Activated T-cell treated with anti-CD3 and anti-CD28 coated beads, Interleukin-2, amount 50 U/mL, for 1 hour (primary cell): Measurements from ENCODE around the gene CES3.
"Not testable (repeated sequence)": the region's sequence is repeated elsewhere in the genome, so short reads cannot be mapped to it uniquely, and the experiment has no call there.

Experiments
- DNase-seq: peaks from one replicate; pipeline ENCODE4 v3.0.0-alpha.2; 2020

The CES3 gene

GRCh38 chr16:66947302-66948065, 13.6 kb upstream of the CES3 start:
- DNase-seq = peak; percentile 87

- peak; percentile 36 for DNase-seq
Observed at GRCh38 chr16:66948134-66948836, 12.8 kb upstream of the CES3 start.

GRCh38 chr16:66948837-66949225, 12.2 kb upstream of the CES3 start:
- DNase-seq = no peak

- no peak for DNase-seq
Observed at GRCh38 chr16:66949472-66949871, 11.6 kb upstream of the CES3 start.

GRCh38 chr16:66950437-66950836, 10.6 kb upstream of the CES3 start:
- DNase-seq = no peak

DNA sequence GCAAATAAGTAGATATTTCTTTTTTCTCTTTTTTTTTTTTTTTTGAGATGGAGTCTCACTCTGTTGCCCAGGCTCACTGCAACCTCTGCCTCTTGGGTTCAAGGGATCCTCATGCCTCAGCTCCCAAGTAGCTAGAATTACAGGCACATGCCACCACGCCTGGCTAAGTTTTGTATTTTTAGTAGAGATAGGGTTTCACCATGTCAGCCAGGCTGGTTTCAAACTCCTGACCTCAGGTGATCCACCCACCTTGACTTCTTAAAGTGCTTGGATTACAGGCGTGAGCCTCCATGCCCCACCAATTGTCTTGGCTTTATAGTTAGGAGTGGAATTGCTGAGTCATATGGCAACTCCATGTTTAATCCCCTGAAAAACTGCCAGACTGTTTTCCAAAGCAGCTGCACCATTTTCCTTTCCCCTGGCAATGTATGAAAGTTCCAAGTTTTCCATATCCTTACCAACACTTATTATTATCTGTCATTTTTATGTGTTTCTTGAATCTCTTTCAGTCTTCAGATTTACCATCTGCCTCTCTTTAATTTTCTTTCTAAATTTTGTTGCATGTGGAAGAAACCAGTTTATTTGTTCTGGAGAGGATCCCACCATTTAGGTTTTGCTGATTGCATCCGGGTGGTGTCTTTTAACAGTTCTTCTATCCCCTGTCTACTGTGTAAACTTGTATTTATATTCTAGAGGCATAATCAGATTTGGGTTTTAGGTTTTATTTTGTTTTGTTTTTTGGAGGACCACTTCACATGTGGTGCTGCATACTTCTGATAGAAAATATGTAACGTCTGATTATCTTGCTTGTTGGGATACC, 9.9 kb upstream of the CES3 start:
- no peak for DNase-seq

DNA sequence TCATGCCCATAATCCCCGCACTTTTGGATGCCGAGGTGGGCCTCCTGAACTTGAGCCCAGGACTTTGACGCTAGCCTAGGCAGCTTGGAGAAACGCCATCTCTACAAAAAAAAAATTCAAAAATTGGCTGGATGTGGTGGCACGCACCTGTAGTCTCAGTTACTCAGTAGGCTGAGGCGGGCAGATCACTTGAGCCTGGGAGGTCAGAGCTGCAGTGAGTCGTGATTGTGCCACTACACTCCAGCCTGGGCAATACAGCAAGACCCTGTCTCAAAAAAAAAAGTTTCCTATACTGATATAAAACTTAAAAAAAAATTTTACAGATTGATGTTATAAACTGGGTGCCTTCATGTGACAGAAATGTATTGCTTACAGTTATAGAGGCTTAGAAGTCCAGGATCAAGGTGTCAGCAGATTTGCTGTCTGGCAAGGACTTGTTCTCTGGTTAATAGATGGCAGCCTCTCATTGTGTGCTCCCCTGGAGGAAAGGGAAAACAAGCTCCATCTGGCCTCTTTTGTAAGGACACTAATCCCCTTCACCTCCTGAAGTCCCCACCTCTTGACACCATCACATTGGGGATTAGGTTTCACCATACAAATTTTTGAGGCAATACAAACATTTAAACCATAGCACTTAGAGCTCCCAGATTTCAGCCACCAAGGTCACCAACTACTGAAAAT, 8.5 kb upstream of the CES3 start:
- DNase-seq = no peak

GRCh38 chr16:66953462-66954096, 7.5 kb upstream of the CES3 start:
- DNase-seq = no peak

- DNase-seq = peak; percentile 79
Observed at GRCh38 chr16:66954097-66954659, 6.9 kb upstream of the CES3 start.

DNA sequence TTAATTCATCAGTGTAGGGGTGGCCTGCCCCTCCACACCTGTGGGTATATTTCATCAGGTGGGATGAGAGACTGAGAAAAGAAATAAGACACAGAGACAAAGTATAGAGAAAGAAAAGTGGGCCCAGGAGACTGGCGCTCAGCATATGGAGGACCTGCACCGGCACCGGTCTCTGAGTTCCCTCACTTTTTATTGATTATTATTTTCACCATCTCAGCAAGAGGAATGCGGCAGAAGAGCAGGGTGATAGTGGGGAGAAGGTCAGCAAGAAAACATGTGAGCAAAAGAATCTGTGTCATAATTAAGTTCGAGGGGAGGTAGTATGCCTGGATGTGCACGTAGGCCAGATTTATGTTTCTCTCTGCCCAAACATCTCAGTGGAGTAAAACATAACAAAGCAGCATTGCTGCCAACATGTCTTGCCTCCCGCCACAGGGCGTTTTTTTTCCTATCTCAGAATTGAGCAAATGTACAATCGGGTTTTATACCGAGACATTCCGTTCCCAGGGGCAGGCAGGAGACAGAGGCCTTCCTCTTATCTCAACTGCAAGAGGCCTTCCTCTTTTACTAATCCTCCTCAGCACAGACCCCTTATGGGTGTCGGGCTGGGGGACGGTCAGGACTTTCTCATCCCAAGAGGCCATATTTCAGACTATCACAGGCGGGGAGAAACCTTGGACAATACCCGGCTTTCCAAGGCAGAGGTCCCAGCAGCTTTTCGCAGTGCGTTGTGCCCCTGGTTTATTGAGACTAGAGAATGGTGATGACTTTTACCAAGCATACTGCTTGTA, 5.5 kb upstream of the CES3 start:
- not testable (repeated sequence) for DNase-seq

- DNase-seq = not testable (repeated sequence)
Observed at GRCh38 chr16:66956154-66956457, 5.0 kb upstream of the CES3 start.

DNA sequence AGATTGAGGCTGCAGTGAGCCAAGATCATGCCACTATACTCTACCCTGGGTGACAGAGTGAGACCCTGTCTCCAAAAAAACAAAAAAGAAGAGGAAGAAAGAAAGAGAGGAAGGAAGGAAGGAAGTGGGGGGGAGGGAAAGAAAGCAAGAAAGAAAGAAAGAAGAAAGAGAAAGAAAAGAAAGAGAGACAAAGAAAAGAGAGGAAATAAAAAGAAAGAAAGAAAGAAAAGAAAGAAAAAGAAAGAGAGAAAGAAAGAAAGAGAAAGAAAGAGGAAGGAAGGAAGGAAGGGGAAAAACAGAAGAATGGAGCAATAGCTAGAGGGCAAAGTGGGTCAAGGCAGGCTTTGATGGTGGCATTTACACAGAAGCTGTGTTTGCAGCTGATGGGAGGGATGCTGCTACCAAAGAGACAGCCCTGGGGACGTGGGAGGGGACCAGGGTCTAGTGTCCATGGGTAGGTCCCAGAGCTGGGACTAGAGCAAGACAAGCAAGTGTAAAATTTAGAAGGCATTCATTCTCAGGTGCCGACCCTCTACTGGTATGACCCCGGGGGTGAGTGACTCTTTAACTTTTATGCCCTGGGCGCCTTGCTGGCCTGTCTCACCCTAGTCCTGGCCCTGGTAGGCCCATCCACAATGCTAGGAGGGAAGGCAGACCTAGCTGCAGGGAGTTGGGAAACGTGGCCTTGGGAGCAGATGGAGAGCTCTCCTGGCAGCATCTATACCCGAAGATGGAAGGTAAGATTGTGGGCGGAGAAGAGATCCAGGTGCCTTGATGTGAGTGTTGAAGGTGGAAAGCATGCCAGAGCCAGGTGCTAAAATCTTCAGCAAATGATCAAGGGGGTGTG, 2.0 kb upstream of the CES3 start:
- no peak for DNase-seq

DNA sequence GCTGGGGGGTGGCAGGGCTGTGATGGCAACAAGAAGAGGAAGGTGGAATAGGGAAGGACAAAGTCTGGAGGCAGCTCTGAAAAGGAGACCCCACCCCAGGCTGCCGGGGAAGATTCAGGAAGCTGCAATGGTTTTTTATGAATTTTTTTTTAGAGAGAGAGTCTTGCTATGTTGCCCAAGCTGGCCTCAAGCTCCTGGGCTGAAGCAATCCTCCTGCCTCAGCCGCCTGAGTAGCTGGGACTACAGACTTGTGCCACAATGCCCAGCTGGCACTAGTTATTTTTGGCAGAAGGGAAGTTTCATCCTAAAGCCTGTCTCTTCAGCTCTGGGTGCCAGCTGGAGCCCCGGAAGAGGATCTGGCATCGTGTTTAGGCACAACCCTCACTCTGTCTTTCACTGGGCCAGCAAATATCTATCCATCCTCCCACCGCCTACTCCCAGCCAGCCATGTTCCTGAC, 1.3 kb upstream of the CES3 start:
- DNase-seq = no peak

GRCh38 chr16:66960270-66960669, 796 bp upstream of the CES3 start:
- DNase-seq = no peak

GRCh38 chr16:66961914-66962313, 848 bp downstream of the CES3 start:
- DNase-seq = no peak

DNA sequence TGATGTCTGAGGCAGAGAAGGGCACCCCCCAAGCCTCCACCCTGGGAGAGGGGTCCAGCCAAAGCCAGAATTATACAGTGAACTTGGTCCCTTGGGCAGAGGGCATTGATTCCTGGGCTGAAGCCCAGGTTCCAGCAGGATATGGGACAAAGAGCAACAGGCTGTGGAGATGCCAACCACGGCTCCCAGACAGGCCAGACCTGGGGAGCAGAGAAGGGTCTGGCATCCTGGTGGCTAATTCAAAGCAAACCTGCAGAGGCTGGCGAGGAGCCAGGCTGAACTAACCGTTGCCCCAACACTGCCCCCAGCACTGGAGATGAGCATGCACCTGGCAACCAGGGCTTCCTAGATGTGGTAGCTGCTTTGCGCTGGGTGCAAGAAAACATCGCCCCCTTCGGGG, 3.0 kb downstream of the CES3 start:
- DNase-seq = no peak

- DNase-seq = no peak
Observed at GRCh38 chr16:66968847-66969246, 7.8 kb downstream of the CES3 start.

- DNase-seq = no peak
Observed at GRCh38 chr16:66970775-66971720, 10.0 kb downstream of the CES3 start.

GRCh38 chr16:66972983-66973382, 11.9 kb downstream of the CES3 start:
- no peak for DNase-seq
